Measurements from ENCODE around the gene PTGDR.

Gene PTGDR

GRCh38 chr14:52262600-52262999, 4.9 kb upstream of the PTGDR start:
- H3K4me3 ChIP-seq (ENCODE audit: low read depth, low read length): no peak overlapping the region
- no peak for DNase-seq (ENCODE audit: low read depth)
- TF ChIP-seq CTCF (IDR thresholded peaks at IDR 0.05; ENCODE audit: insufficient read depth, low read depth, low read length, missing control alignments): no peak

GRCh38 chr14:52263190-52263589, 4.3 kb upstream of the PTGDR start:
- no peak for DNase-seq (ENCODE audit: low read depth)
- H3K4me3 ChIP-seq (ENCODE audit: low read depth, low read length): no peak overlapping the region
- no peak for TF ChIP-seq CTCF (IDR thresholded peaks at IDR 0.05; ENCODE audit: insufficient read depth, low read depth, low read length, missing control alignments)

- DNase-seq (ENCODE audit: low read depth): peak; percentile 44
- no peak overlapping the region for H3K4me3 ChIP-seq (ENCODE audit: low read depth, low read length)
- TF ChIP-seq CTCF (IDR thresholded peaks at IDR 0.05; ENCODE audit: insufficient read depth, low read depth, low read length, missing control alignments): no peak
Observed at GRCh38 chr14:52265253-52265652, 2.2 kb upstream of the PTGDR start.

- DNase-seq (ENCODE audit: low read depth): no peak
- no peak for TF ChIP-seq CTCF (IDR thresholded peaks at IDR 0.05; ENCODE audit: insufficient read depth, low read depth, low read length, missing control alignments)
- H3K4me3 ChIP-seq (ENCODE audit: low read depth, low read length): no peak overlapping the region
Observed at GRCh38 chr14:52266179-52266578, 1.3 kb upstream of the PTGDR start.

- no peak for TF ChIP-seq CTCF (IDR thresholded peaks at IDR 0.05; ENCODE audit: insufficient read depth, low read depth, low read length, missing control alignments)
- no peak for DNase-seq (ENCODE audit: low read depth)
- H3K4me3 ChIP-seq (ENCODE audit: low read depth, low read length): no peak overlapping the region
Observed at GRCh38 chr14:52266782-52267181, 716 bp upstream of the PTGDR start.

- TF ChIP-seq CTCF (IDR thresholded peaks at IDR 0.05; ENCODE audit: insufficient read depth, low read depth, low read length, missing control alignments): no peak
- H3K4me3 ChIP-seq (ENCODE audit: low read depth, low read length): no peak overlapping the region
- DNase-seq (ENCODE audit: low read depth): no peak
Observed at GRCh38 chr14:52268279-52269061, 972 bp downstream of the PTGDR start.

- no peak overlapping the region for H3K4me3 ChIP-seq (ENCODE audit: low read depth, low read length)
- no peak for DNase-seq (ENCODE audit: low read depth)
Observed at GRCh38 chr14:52269100-52269499, 1.6 kb downstream of the PTGDR start.

More at GRCh38 chr14:52269100-52269499, 1.6 kb downstream of the PTGDR start:
- TF ChIP-seq CTCF (IDR thresholded peaks at IDR 0.05; ENCODE audit: insufficient read depth, low read depth, low read length, missing control alignments): no peak

Measured in GM12865 (cell line).